HFF-Myc (cell line): ENCODE results near the gene ARL17B.
"Not testable (repeated sequence)": the region's sequence is repeated elsewhere in the genome, so short reads cannot be mapped to it uniquely, and the experiment has no call there.

Source experiments
- DNase-seq: peaks from one replicate; pipeline ENCODE4 v3.0.0-alpha.2; 2011; ENCODE audit warnings: low read depth; ENCODE audit errors: extremely low read depth
- H3K4me3 ChIP-seq: replicated peaks from 2 replicates; pipeline ENCODE4 v1.5.1; 2011; ENCODE audit warnings: low read depth, mild to moderate bottlenecking, control low read depth, low read length

Gene ARL17B

GRCh38 chr17:46361755-46362154 lies at the start of gene ARL17B:
TSS of gene ARL17B (minus strand) at chr17:46361766. CDS start at chr17:46358397, 3,369 bp downstream.
- DNase-seq = not testable (repeated sequence)
- peak within 1 kb of the TSS; percentile 25; the same call in 1 of the 2 replicates for H3K4me3 ChIP-seq

GRCh38 chr17:46409864-46410263 lies 48.3 kb upstream of the ARL17B start:
- not testable (repeated sequence) for H3K4me3 ChIP-seq, DNase-seq

- H3K4me3 ChIP-seq, DNase-seq: not testable (repeated sequence)
These were observed 45.6 kb upstream of the ARL17B start for GRCh38 chr17:46407155-46407554.

GRCh38 chr17:46401033-46401787 lies 39.6 kb upstream of the ARL17B start:
- DNase-seq, H3K4me3 ChIP-seq: not testable (repeated sequence)

GRCh38 chr17:46400543-46400942 lies 39.0 kb upstream of the ARL17B start:
- not testable (repeated sequence) for DNase-seq, H3K4me3 ChIP-seq

GRCh38 chr17:46399993-46400392 lies 38.4 kb upstream of the ARL17B start:
- not testable (repeated sequence) for DNase-seq, H3K4me3 ChIP-seq

- not testable (repeated sequence) for H3K4me3 ChIP-seq
These were observed 34.7 kb upstream of the ARL17B start for GRCh38 chr17:46396292-46396691.

GRCh38 chr17:46393702-46394101 lies 32.1 kb upstream of the ARL17B start:
- H3K4me3 ChIP-seq, DNase-seq: not testable (repeated sequence)

More at GRCh38 chr17:46396292-46396691, 34.7 kb upstream of the ARL17B start:
- not testable (repeated sequence) for DNase-seq

GRCh38 chr17:46385491-46385890 lies 23.9 kb upstream of the ARL17B start:
- H3K4me3 ChIP-seq = not testable (repeated sequence)

GRCh38 chr17:46383118-46383517 lies 21.6 kb upstream of the ARL17B start:
- H3K4me3 ChIP-seq, DNase-seq: not testable (repeated sequence)

More at GRCh38 chr17:46385491-46385890, 23.9 kb upstream of the ARL17B start:
- DNase-seq = not testable (repeated sequence)

GRCh38 chr17:46373418-46373817 lies 11.9 kb upstream of the ARL17B start:
- DNase-seq, H3K4me3 ChIP-seq: not testable (repeated sequence)

- H3K4me3 ChIP-seq, DNase-seq: not testable (repeated sequence)
These were observed 11.0 kb upstream of the ARL17B start for GRCh38 chr17:46372236-46373229.

GRCh38 chr17:46367520-46367919 lies 6.0 kb upstream of the ARL17B start:
- H3K4me3 ChIP-seq, DNase-seq: not testable (repeated sequence)

GRCh38 chr17:46361145-46361735 lies 326 bp downstream of the ARL17B start:
- DNase-seq = not testable (repeated sequence)
- H3K4me3 ChIP-seq = peak overlapping the region; percentile 25; the same call in 1 of the 2 replicates

GRCh38 chr17:46353856-46354255 lies 7.7 kb downstream of the ARL17B start:
- H3K4me3 ChIP-seq, DNase-seq: not testable (repeated sequence)

GRCh38 chr17:46349060-46349459 lies 12.5 kb downstream of the ARL17B start:
- not testable (repeated sequence) for H3K4me3 ChIP-seq, DNase-seq

- DNase-seq, H3K4me3 ChIP-seq: not testable (repeated sequence)
These were observed 13.2 kb downstream of the ARL17B start for GRCh38 chr17:46348345-46348744.

GRCh38 chr17:46342131-46342530 lies 19.4 kb downstream of the ARL17B start:
- H3K4me3 ChIP-seq, DNase-seq: not testable (repeated sequence)
